Raji (cell line): ENCODE data around the gene MRRF.

Experiments used
- POLR2A ChIP-seq: IDR thresholded peaks from 2 replicates; pipeline ENCODE4 v1.6.1; 2011; ENCODE audit warnings: low read depth, low read length, control low read depth; ENCODE audit not compliant: insufficient read depth

Gene MRRF

DNA sequence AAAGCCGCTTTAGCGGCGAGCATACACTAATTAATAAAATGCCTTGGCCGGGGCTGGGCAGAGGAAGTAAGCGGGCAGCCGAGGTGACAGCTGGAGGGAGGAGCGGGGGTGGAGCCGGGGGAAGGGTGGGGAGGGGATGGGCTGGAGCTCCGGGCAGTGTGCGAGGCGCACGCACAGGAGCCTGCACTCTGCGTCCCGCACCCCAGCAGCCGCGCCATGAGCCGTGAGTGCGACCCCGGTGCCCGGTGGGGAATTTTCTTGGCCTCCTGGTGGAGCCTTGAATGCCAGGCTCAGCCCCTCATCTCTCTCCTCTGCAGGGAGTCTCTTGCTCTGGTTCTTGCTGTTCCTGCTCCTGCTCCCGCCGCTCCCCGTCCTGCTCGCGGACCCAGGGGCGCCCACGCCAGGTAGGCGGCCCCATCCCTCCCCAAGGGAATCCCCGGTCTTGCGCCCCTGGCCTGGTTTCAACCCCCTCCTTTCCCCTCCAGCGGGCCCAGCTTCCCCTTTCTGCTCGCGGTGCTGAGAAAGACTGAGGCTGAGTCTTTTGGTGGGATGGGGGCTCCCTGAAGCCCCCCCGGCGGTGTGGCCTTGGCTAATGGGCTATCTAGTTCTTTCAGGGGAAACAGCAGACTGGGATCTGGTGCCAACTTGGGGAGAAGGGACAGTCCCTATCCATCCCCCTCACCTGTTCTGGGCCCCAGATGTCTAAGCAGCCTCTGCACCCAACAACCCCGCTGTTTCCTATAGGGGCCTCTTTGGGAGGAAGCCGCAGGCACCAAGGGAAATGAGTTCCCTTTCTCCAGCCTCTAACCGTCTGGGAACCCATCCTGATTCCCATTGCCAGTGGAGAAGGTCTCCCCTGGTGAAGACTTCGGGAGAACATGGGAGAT lies 106.4 kb downstream of the MRRF start, which contains the start of gene PTGS1:
PTGS1 (plus strand) TSS at position 156 of the 887 bp plus-strand sequence; CDS start at position 217, 61 bp downstream.
- 0 out of 2 replicates have a peak, but pooled peaks have one; percentile 16 for TF ChIP-seq POLR2A

DNA sequence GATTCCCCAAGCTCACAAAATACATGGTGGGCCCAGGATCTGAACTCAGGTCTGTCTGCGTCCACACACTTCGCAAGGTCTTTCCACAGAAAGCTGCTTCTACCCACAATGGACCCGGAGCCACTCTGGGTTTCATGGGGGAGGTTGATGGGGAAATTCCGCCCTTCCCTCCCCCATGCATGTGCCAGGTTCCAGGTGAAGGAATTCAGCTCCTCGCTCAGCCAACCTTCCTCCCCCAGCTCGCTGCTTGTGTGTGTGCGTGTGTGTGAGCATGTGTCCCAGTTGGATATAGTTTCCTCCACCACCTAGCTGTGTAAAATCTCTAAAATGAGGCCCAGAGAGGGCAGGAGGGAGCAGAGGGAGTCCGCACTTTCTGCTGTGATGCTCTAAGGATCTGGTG lies 107.2 kb downstream of the MRRF start:
- TF ChIP-seq POLR2A = no peak

DNA sequence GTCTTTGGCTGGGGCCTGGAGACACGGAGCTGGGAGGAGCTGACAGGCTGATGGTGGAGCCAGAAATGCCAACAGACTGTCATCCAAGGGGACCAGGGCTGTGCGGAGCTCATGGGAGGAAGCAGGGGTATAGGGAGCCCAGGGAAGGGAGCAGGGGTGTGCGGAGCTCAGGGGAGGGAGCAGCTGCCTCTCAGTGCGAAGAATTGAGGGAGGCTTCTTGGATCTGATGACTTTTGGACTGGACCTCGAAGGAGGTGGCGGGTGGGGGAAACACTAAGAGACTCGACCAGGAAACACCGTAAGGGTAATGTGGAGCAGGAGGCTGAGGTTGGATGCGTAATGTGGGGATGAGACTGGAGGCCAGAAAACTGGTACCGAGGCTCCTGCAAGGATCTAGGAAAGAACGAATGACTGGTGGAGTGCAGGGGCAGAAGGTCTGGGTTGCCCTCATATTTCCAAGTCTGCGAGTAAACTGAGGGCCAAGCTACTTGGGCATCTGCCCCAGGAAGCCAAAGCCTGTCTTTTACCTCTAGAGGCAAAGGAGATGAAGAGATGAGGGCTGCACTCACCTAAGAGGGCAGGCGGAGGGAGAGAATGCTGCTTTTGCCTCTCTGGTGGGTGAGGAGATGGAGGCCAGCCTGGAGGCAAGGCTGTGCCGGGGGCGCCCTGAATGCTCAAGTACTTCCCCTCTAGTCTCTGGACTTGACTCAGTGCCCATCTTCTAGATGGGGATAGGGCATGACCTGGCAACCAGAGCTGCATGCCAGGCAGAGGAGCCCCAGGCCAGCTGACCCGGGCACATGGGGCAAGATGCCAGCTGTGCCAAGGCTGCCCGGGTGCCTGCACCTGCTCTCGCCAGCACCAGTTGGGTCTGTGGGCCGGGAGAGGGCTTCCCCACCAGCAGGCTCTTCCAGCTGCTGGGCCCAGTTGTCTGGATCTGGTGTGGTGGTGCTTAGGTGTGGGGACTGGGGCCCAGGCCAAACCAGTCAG lies 108.5 kb downstream of the MRRF start:
- no peak for TF ChIP-seq POLR2A

DNA sequence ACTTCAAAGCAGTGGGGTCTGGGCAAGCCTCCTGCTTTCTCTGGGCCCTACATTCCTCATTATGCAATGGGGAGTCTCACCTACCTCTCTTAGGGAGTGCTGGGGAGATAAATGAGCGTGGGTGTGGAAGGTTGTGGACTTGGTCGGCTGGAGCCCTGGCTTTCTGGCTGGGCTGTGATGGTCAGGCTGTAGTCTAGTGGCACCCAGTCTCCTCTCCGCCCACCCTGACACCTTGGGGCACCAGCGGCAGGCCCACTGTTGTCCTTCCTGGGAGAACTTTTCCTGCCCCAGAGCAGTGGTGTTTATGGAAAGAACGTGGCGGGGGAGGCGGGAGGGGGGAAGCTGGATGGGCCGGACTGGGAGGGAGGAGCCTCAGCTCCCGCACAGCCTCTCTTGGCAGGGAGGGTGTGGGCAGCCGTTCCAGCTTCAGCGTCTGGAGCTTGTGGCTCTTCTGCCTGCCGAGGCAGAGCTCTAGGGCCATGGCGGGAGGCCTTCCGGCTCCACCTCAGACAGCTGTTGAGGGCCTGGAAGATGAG lies 110.3 kb downstream of the MRRF start:
- no peak for TF ChIP-seq POLR2A

DNA sequence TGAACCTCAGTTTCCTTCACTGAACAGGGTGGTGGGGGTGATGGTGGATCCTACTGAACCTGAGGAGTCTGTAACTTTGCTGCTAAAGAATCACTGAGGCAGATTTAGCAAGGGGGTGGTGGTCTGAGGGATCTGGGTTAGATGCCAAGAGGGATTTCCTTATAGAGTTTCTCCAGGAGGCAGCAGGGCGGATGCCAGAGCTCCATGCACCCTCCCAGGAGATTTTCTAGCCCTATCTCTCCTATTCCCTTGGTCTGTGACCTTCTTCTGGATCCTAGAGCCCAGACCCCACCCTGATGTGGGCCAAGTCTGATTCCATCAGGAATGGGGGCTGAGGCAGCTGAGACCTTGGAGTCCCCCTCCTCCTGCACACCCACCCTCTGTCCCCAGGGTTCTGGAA lies 112.1 kb downstream of the MRRF start:
- no peak for TF ChIP-seq POLR2A

DNA sequence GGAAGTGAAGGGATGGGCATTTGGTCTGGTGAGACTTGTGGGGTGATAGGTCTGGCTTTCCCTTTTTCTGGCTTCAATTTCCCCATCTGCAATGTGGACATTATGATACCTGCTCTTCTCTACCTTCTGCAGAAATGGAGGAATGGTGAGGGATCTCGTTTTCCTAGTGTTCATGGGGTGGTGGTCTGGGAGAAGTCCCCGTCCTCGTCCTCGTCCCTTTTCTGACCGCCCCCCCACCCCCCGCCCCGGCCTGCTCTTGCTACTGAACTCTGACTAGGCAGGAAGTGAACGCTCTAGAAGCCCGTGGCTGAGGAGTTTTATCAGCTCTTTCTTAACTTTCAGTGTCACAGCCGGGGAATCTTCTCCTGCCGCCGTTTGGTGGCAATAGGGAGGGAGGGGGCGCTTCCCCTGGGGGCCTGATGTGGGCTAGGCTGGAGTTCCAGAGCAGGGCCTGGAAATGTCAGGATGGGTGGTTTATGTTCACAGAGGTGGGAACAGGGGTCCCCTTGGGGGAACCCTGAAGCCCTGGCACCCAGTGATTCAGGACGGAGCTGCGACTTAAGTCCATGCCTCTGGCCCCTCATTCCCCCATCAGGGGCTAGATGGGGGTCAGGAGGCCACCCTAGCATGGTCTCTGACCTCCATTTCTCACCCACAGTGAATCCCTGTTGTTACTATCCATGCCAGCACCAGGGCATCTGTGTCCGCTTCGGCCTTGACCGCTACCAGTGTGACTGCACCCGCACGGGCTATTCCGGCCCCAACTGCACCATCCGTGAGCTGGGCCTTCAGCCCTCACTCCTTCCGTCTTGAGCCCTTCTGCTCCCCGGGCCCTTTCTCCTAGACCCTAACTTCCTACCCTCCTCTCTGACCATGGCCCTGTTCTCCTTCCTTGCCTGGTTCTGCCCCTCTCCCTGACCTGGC lies 112.8 kb downstream of the MRRF start:
- no peak for TF ChIP-seq POLR2A

DNA sequence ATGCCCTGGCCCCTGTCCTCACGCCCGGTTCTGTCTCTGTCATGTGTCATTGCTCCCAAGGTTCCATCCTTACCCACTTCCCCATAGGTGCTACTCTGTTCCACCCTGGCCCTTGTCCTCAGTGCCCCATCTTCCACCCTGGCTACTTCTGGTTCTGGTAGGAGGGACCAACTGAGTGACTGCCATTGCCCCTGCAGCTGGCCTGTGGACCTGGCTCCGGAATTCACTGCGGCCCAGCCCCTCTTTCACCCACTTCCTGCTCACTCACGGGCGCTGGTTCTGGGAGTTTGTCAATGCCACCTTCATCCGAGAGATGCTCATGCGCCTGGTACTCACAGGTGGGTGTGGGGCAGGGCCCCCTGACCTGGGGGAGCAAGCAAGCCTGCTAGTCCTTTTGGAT lies 113.6 kb downstream of the MRRF start:
- no peak for TF ChIP-seq POLR2A

DNA sequence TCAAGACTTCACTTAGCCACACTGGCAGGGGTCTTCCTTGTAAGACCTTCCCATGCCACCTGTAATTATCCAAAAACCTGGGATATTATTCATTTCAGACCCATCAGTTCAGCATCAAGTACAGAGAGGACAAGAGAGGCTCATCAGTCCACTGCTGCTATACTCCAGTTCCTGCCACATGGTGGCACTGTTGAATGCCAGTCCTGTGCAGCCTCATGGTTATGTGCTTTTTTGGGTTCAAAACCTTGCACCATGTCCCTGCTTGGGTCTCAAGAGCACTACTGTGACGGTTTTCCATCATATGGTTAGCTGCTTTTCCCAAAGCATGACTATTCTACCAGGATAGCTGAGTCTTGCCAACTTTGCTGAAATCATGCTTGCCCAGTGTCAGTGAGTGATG lies 114.7 kb downstream of the MRRF start:
- TF ChIP-seq POLR2A = no peak

DNA sequence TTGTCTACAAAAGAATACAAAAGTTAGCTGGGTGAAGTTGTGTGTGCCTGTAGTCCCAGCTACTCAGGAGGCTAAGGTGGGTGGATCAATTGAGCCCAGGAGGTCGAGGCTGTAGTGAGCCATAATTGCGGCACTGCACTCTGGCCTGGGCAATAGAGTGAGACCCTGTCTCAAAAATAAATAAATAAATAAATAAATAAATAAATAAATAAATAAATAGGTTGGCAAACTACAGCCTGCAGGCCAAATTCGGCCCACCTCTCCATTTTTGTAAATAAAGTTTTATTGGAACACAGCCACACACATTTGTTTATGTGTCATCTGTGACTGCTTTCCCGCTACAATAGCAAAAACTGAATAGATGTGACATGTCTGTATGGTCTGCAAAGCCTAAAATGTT lies 115.6 kb downstream of the MRRF start:
- TF ChIP-seq POLR2A = no peak
